Fibroblast of the conjunctiva (primary cell): ENCODE results near the gene LCOR.
"Not testable (repeated sequence)": the region's sequence is repeated elsewhere in the genome, so short reads cannot be mapped to it uniquely, and the experiment has no call there.

Experiments used
- DNase-seq: peaks from one replicate; pipeline ENCODE4 v3.0.0-alpha.2; 2010; ENCODE audit warnings: low read depth

LCOR gene

GRCh38 chr10:97013983-97014382, 181.9 kb downstream of the LCOR start:
- DNase-seq, result no peak

- no peak for DNase-seq
These were observed 183.1 kb downstream of the LCOR start for GRCh38 chr10:97015240-97015639.

- no peak for DNase-seq
These were observed 184.8 kb downstream of the LCOR start for GRCh38 chr10:97016728-97017473.

- DNase-seq, result no peak
These were observed 185.4 kb downstream of the LCOR start for GRCh38 chr10:97017474-97017903.

- no peak for DNase-seq
These were observed 186.4 kb downstream of the LCOR start for GRCh38 chr10:97018251-97019212.

GRCh38 chr10:97019213-97019844, 187.2 kb downstream of the LCOR start:
- no peak for DNase-seq

- DNase-seq, result no peak
These were observed 188.6 kb downstream of the LCOR start for GRCh38 chr10:97020452-97021400.

GRCh38 chr10:97022616-97023015, 190.5 kb downstream of the LCOR start:
- DNase-seq, result no peak

GRCh38 chr10:97023401-97024167, 191.5 kb downstream of the LCOR start:
- no peak for DNase-seq

GRCh38 chr10:97024168-97025073, 192.3 kb downstream of the LCOR start:
- no peak for DNase-seq

- DNase-seq, result peak; percentile 45
These were observed 193.6 kb downstream of the LCOR start for GRCh38 chr10:97025613-97026242.

GRCh38 chr10:97028126-97028831, 196.2 kb downstream of the LCOR start:
- no peak for DNase-seq

GRCh38 chr10:97028832-97029178, 196.7 kb downstream of the LCOR start:
- DNase-seq, result no peak

- no peak for DNase-seq
These were observed 197.2 kb downstream of the LCOR start for GRCh38 chr10:97029271-97029670.

GRCh38 chr10:97030894-97031293, 198.8 kb downstream of the LCOR start:
- DNase-seq, result no peak

- no peak for DNase-seq
These were observed 199.4 kb downstream of the LCOR start for GRCh38 chr10:97031459-97031858.

GRCh38 chr10:97032624-97033023, 200.5 kb downstream of the LCOR start:
- no peak for DNase-seq

GRCh38 chr10:97033841-97034240, 201.7 kb downstream of the LCOR start:
- not testable (repeated sequence) for DNase-seq
